Upper lobe of left lung (tissue), 4 donors: ENCODE results near the gene LRRC74A.

ENCODE experiments used
- CTCF ChIP-seq, 6 experiments: fragments of 450-650 bp in 4 of 6; fragments of 200-600 bp in 2 of 6; sonication (generic) in 2 of 6; IDR thresholded peaks; one replicate each; pipeline ENCODE4 v1.5.1; 2016 to 2019; ENCODE audit warnings: antibody characterized with exemption in 6 of 6
- EP300 ChIP-seq, 4 donors: sonication (generic); formaldehyde crosslinking; IDR thresholded peaks; one replicate each; pipeline ENCODE4 v1.5.1; 2017; ENCODE audit warnings: antibody characterized with exemption in 4 of 4, control low read depth in 2 of 4
- POLR2A ChIP-seq, 4 donors: fragments of 450-650 bp; IDR thresholded peaks; one replicate each; pipeline ENCODE4 v1.5.1; 2016 to 2017; ENCODE audit warnings: antibody characterized with exemption in 4 of 4, mild to moderate bottlenecking in 2 of 4
- POLR2AphosphoS5 ChIP-seq, 2 donors: sonication (generic); formaldehyde crosslinking; IDR thresholded peaks; one replicate each; pipeline ENCODE4 v1.5.1; 2017; ENCODE audit warnings: antibody characterized with exemption in 2 of 2

GRCh38 chr14:76827696-76828296, 1.6 kb downstream of the LRRC74A start:
- no peak for TF ChIP-seq POLR2A (IDR thresholded peaks at IDR 0.05)
- no peak for TF ChIP-seq CTCF (IDR thresholded peaks at IDR 0.05)
- TF ChIP-seq POLR2AphosphoS5 (IDR thresholded peaks at IDR 0.05), result no peak
- TF ChIP-seq EP300 (IDR thresholded peaks at IDR 0.05), result no peak
